Right lobe of liver (tissue), 6 donors: ENCODE results near the gene OLIG2. TPM values are rescaled to one million over a fixed set of nuclear protein-coding genes. Genes with fewer than 3 reads are reported as not detected.

ENCODE experiments used
- ATAC-seq, 4 donors: fragments of 200-7000 bp; cut with Tn5 transposase; one replicate each; pipeline ENCODE4 v1.9.1; 2020; ENCODE audit warnings: mild to moderate bottlenecking in 4 of 4, moderate library complexity in 4 of 4
- DNase-seq, 3 donors: peaks; one replicate each; pipeline ENCODE4 v3.0.0-alpha.2; 2020
- H3K27ac ChIP-seq, 3 donors: fragments of 200-600 bp; one replicate each; pipeline ENCODE4 v1.8.0; 2022
- H3K27me3 ChIP-seq, 2 donors: fragments of 200-600 bp; one replicate each; pipeline ENCODE4 v1.8.0; 2022
- H3K36me3 ChIP-seq, 4 donors: fragments of 200-600 bp; sonication (generic) in 1 of 4; one replicate each; pipeline versions ENCODE4 v1.5.1 to v1.8.0; 2017 to 2022; ENCODE audit warnings: control low read depth in 1 of 4
- H3K4me1 ChIP-seq, 4 donors: fragments of 200-600 bp; sonication (generic) in 1 of 4; one replicate each; pipeline versions ENCODE4 v1.5.1 to v1.8.0; 2017 to 2022; ENCODE audit warnings: control low read depth in 1 of 4
- H3K4me3 ChIP-seq, 3 donors: fragments of 200-600 bp; one replicate each; pipeline ENCODE4 v1.8.0; 2022
- H3K9me3 ChIP-seq, 4 donors: fragments of 200-600 bp; sonication (generic) in 1 of 4; one replicate each; pipeline versions ENCODE4 v1.5.1 to v1.8.0; 2017 to 2022; ENCODE audit warnings: control low read depth in 1 of 4
- CTCF ChIP-seq, 4 donors: fragments of 200-600 bp in 3 of 4; fragments of 450-650 bp in 1 of 4; IDR thresholded peaks; one replicate each; pipeline versions ENCODE4 v1.5.1 to v1.8.0; 2016 to 2022; ENCODE audit warnings: antibody characterized with exemption in 4 of 4, mild to moderate bottlenecking in 2 of 4
- POLR2A ChIP-seq: fragments of 450-650 bp; IDR thresholded peaks from one replicate; pipeline ENCODE4 v1.6.1; 2017; ENCODE audit warnings: antibody characterized with exemption, mild to moderate bottlenecking
- WGBS: methylation state at CpG from one replicate; pipeline ENCODE4 v1.1.6; 2018; ENCODE audit warnings: low coverage, low lambda C conversion rate; ENCODE audit not compliant: insufficient coverage; ENCODE audit errors: missing lambda C conversion rate; 5-methylcytosine and 5-hydroxymethylcytosine counted together
- intact Hi-C, 2 donors: fragments of 100-400 bp; cut with DNase I; formaldehyde crosslinking; loops; one replicate each; pipeline versions ENCODE4 v1.11.2 to v1.14.1; 2022
- total RNA-seq, 6 experiments: library from RNA; depleted of rRNA in 2 of 6; stranded (reverse); fragments of >200 nt in 2 of 6; fragmentation: NEBNext Ultra II Directional in 3 of 6; extraction: Animal tissue kit (Norgen Biotek cat#: 25700) in 3 of 6; gene quantifications; one replicate each; pipeline versions ENCODE4 v1.1.0 to v1.2.4, GENCODE V29; 2016 to 2023
- donor health status: DM: no; HTN: yes; CAD: no.
- donor health status: DM: no; HTN: no; CAD: no.
- donor health status: DM: no; HTN: no; CAD: no.
- donor health status: DM: no; HTN: yes; CAD: no.
- donor health status: DM: no; HTN: yes; CAD: no.

The OLIG2 gene
- total RNA-seq, 6 experiments from 2014 or later, result not detected

GRCh38 chr21:33047231-33047630 is 21.5 kb downstream of the OLIG2 start:
- no peak overlapping the region for H3K27ac ChIP-seq
- no peak overlapping the region for H3K4me3 ChIP-seq
- no peak for TF ChIP-seq CTCF (IDR thresholded peaks at IDR 0.05)
- TF ChIP-seq POLR2A, result no peak
- H3K36me3 ChIP-seq, result no peaks in the 10 kb centered on the region
- WGBS, result 63% methylated on average over 5 of the region's 5 CpGs
- no peaks in the 10 kb centered on the region for H3K4me1 ChIP-seq
- DNase-seq (peak in 1 of 3 donors; percentile 26), ATAC-seq (peak in 1 of 4 donors; percentile 30)
- no peaks in the 10 kb centered on the region for H3K27me3 ChIP-seq
- intact Hi-C loops, result no loop called here
- no peaks in the 10 kb centered on the region for H3K9me3 ChIP-seq

GRCh38 chr21:33051925-33052324 is 26.2 kb downstream of the OLIG2 start:
- no peaks in the 10 kb centered on the region for H3K27me3 ChIP-seq
- ATAC-seq (no peak), DNase-seq (peak in 1 of 3 donors; percentile 46)
- H3K9me3 ChIP-seq, result no peaks in the 10 kb centered on the region
- intact Hi-C loops, result no loop called here
- no peak for TF ChIP-seq CTCF (IDR thresholded peaks at IDR 0.05)
- TF ChIP-seq POLR2A, result no peak
- H3K36me3 ChIP-seq, result no peaks in the 10 kb centered on the region
- H3K4me1 ChIP-seq, result no peaks in the 10 kb centered on the region
- H3K4me3 ChIP-seq, result no peak overlapping the region
- 77% methylated on average over 6 of the region's 16 CpGs for WGBS
- no peak overlapping the region for H3K27ac ChIP-seq

- Histone ChIP-seq H3K9me3 (no peaks in the 10 kb centered on the region), H3K27me3 (no peaks in the 10 kb centered on the region), H3K36me3 (no peaks in the 10 kb centered on the region), H3K4me1 (peaks cover 0 to 9% (median 3%) of the 10 kb centered on the region in 4 donors), H3K27ac (no peak overlapping the region), H3K4me3 (no peak overlapping the region)
- intact Hi-C loops, result no loop called here
- TF ChIP-seq CTCF (IDR thresholded peaks at IDR 0.05), result no peak
- no peak for TF ChIP-seq POLR2A
- no peak for DNase-seq
- ATAC-seq, result no peak
Measured at GRCh38 chr21:33053951-33054350, 28.2 kb downstream of the OLIG2 start.

- H3K36me3 ChIP-seq, result no peaks in the 10 kb centered on the region
- intact Hi-C loops, result no loop called here
- no peaks in the 10 kb centered on the region for H3K9me3 ChIP-seq
- WGBS, result 50% methylated on average over 3 of the region's 5 CpGs
- H3K4me1 ChIP-seq, result peaks cover 0 to 22% (median 10%) of the 10 kb centered on the region in 4 donors
- H3K27ac ChIP-seq, result no peak overlapping the region
- no peaks in the 10 kb centered on the region for H3K27me3 ChIP-seq
- ATAC-seq, result no peak
- DNase-seq, result no peak
- TF ChIP-seq CTCF (IDR thresholded peaks at IDR 0.05), result no peak
- no peak for TF ChIP-seq POLR2A
- no peak overlapping the region for H3K4me3 ChIP-seq
Measured at GRCh38 chr21:33055991-33056390, 30.3 kb downstream of the OLIG2 start.

GRCh38 chr21:33057385-33057940 is 31.7 kb downstream of the OLIG2 start:
- 76% methylated on average over 6 of the region's 11 CpGs for WGBS
- ATAC-seq (no peak), DNase-seq (no peak)
- TF ChIP-seq POLR2A, result no peak
- TF ChIP-seq CTCF (IDR thresholded peaks at IDR 0.05), result no peak
- no peaks in the 10 kb centered on the region for H3K36me3 ChIP-seq
- H3K27me3 ChIP-seq, result no peaks in the 10 kb centered on the region
- peaks cover 0 to 22% (median 10%) of the 10 kb centered on the region in 4 donors for H3K4me1 ChIP-seq
- no peak overlapping the region for H3K27ac ChIP-seq
- intact Hi-C loops, result no loop called here
- no peaks in the 10 kb centered on the region for H3K9me3 ChIP-seq
- H3K4me3 ChIP-seq, result no peak overlapping the region
